HG02885 (cell line): ENCODE measurements around the gene CXCL13.
"Not testable (repeated sequence)": the region's sequence is repeated elsewhere in the genome, so short reads cannot be mapped to it uniquely, and the experiment has no call there.

Experiments used
- ATAC-seq: cut with Tn5 transposase; IDR thresholded peaks from one replicate; pipeline ENCODE4 v1.9.1; 2021; ENCODE audit warnings: mild to moderate bottlenecking; ENCODE audit not compliant: unreplicated experiment, poor library complexity

CXCL13 gene

DNA sequence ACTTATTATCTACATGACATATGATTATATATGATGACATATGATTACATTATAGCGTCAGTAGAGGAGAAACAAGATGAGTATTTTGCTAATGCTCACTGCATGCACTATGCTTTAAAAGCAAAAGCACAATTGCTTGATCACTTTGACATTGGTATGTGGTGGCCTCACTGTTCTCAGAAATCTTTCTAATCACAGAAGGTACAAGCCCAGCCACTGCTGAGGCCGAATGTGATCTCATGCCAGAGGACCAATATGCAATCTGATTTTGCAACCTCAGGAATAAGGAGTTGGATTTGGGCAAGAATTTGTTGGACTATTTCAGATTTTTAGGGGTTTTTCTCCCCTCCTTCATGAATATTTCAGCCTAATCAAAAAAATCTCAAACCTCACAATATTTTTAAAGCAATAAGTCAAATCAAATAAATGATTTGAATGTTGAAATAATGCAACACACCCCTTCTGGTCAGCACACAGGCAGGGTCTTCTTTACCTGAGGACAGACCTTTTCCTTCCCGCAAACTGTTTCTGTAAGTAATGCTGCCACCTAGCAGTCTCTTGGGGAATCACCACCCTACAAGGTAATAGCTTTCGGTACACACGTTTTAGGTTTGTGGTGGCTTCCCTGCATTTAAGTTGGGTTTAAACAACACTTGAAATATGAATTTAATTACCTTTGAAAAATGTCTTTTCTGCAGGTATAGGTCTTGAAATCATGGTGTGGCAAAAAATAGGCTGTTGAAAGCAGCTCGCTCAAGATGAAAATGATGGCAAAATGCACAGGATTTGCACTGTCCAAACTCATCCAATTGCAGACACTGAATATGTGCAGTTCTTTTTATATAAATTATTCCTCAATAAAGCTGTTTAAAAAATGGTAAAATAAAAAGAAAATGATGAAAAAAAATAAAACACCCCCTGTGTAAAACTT, 4.8 kb upstream of the CXCL13 start:
- ATAC-seq = peak; percentile 79

DNA sequence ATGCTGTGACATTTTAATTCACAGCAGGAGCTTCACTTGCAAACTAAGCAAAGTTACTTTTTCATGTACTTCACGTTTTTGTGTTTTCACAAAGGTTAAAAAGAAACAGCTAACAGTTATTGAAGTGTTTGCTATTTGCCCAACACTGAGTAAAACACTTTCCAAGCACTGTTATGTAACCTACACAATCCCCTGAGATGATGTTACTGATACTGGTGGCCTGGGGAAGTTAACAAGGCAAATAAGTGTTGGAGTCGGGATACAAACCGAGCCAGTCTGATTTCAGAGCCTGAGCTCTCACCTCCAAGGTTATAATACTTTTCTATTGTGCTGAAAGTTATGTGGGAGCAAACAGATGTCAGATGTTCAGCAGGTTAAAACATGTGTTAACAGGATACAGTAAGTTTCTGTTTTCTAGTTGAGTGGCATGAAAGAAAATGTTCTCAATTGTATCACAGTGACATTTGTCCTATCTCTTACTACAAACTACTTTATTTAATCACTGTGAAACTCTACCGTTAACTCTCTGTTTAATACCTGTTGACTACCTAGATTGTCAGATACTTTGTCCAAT, 3.9 kb upstream of the CXCL13 start:
- no peak for ATAC-seq

DNA sequence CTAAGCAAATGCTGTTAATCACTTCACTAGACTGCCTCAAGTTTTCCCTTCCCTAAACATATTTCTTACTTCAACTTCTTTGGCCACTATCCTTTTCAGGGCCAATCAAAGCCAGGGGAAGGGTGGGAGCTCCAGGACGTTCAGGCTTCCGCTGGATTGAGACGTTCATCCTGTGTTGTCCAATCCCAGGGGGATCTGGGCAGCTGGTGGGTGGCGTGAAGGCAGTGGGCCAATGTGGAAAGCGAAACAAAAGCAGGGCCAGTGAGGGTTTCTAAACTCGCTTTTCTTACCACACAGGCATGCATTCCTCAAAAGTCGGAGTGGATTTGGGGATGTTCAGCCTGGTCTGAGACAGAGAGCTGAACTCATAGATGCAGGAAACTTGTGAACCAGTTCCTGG, 7.6 kb downstream of the CXCL13 start:
- ATAC-seq = no peak

DNA sequence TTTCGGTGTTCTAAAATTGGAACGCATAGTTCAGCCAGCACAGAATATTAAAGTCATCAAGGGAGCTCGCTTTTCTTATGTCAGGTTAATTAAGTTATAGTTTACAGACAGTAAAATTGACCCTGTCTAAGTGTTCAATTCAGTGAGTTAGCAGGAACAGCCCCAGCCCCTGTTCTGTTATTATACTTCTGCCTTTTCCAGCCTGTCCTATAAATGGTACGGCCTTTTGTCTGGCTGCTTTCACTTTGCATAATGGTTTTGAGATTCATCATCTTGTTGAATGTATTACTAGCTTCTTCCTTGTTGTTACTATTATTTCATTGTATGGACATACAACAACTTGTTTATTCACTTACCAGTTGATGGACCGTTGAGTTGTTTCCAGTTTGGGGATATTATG, 9.5 kb downstream of the CXCL13 start:
- ATAC-seq = no peak

DNA sequence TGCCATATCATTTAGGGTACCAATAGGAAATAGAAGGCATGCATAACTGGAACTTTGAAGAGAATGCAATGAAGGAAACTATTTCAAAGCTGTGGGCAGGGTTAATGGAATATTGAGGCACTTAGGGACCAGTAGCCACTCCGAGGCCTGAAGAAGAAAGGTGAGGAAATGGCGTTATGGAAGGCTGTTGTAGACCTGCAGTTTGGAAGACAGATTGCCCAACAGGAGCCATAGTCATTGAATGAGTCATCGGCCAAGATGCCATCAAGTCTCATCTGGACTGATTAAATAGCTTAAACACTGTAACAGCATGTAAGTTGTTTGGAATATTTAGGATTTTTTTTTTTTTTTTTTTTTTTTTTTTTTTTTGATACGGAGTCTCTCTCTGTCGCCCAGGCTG, 11.6 kb downstream of the CXCL13 start:
- no peak for ATAC-seq

DNA sequence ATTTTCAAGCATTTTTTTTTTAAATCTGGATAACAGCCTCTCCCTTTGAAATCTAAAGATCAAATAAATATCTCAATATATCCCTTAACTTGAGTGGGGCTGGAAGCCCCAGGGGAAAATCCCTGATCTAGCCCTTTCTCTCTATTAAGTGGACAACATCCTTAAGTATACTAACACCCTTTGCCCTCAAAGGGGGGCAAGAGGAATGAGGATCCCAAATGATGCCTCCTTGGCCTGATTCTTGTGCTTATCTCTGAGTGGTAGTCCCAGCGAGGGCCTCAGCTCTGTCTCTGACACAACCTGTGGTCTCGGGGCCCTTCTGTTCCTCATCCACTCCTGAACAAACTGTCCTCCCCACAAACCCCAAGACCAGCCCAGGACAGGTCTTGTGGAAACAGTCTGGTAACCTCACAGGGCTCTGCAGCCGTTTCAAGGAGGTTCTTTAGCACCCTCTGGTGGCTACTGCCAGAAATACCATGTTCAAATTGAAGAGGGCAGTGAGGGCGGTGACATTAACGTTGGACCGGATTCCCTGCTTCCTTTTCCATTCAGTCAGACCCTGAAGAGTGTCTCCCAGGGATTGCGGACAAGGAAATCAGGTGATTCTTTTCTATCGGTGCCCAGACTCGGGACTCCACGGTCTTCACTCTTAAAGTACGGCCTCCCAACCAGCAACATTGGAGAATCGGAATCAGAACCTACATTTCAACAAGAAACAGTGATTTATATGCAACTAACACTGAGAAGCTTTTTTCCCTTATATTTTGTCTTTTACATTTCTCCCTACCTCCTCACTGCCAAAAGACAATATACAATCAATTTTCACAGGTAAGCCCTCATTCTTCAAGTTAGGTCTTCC, 13.0 kb downstream of the CXCL13 start:
- peak; percentile 94 for ATAC-seq

DNA sequence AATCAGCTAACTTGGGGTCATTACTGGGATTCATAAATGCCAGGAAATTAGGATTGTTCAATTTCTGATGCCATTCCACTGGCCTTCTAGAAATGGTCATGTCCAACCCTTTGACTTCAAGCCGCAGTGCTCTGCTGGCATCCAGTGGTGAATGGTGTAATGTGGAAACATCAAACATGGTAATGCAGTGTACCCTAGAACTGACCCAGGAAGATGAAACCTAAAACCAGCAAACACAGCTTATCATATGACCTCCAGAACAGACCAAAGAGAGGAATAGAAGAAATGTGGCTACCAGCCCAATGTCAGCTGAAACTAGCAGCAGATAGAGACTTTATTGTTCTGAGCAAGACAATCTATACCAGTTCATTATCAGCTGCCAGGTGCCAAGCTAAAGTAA, 13.8 kb downstream of the CXCL13 start:
- ATAC-seq = no peak

DNA sequence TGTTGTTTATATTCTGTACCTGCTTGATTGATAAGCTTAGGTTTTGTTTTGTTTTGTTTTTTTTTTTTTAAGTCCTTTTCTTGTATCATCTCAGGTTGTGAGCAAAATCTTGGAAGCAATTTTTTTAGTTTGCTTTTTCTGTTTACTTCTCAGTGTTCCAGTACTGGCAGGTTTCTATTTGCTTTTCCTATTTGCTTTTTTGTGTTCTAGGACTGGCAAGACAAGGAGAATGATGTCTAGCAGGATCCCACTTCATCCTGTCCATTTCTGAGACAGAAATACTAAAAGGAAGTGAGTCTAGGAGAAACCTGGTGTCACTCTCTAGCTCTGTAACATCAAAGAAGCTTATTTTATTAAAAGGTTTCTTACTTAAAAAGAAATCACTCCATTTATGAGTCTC, 15.6 kb downstream of the CXCL13 start:
- no peak for ATAC-seq

DNA sequence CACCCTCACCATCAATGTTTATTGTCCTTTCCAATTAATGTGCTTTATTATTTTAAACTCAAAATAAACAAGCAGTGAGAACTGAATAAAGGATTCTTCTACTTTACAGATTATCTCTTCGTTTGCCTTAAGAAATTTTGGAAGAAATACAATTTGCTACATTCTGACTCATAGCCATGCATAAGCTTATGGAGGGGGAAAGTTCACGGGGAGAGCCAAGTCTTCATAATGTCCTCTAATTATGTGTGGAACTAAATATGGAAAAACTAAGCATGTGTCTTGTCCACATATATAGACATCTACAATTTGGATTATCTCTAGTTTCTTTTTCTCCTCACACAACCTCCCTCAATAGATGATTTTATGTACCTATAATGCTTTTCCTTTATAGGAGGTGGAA, 17.5 kb downstream of the CXCL13 start:
- ATAC-seq = no peak

DNA sequence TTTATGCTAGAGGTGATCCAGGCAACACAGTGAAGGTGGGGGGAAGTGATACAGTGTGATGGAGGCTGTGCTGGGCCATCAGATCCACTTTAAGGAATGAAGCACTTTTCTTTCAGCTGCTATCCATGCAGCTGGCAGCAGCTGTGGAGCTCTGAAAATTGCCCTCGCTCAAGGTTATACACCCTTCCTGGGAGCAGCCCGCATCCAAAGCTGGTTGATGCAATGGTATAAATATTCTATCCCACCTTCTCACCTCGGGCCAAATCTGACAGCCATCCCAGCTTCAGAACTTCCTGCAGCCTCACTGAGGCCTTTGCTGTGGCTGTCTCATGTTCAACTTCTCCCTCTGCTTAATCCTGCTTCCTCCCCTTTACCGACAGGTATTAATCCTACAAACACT, 18.6 kb downstream of the CXCL13 start:
- ATAC-seq = no peak

DNA sequence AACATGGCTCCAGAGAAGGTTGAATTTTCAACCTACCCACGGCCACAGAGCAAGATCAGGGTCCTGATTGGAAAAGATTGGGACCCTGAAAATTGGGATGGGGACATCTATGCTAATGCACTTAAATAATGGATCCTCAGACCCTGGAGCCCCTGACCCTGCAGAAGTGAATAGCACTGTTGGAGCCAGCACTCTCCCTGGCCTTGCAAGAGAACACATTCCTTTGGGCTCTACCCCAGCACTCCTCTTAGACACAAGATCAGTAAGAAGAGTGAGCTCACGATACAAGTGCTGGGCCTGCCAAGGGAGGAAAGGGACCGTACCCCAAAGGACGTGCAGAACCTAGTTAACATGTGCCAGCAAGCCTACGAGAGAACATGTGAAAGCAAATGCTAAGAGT, 19.9 kb downstream of the CXCL13 start:
- ATAC-seq = no peak

DNA sequence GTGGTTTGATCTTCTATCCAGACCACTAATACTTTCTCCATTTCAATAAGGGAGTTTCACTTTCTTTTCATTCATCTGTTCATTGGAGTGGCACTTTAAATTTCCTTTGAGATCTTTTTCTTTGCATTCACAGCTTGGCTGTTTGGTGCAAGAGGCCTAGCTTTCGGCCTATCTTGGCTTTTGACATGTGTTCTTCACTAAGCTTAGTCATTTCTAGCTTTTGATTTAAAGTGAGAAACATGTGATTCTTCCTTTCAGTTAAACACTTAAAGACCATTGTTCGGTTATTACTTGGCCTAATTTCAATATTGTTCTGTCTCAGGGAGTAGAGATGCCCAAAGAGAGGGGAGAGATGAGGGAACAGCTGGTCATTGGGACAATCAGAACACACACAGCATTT, 24.3 kb downstream of the CXCL13 start:
- ATAC-seq = peak; percentile 84

DNA sequence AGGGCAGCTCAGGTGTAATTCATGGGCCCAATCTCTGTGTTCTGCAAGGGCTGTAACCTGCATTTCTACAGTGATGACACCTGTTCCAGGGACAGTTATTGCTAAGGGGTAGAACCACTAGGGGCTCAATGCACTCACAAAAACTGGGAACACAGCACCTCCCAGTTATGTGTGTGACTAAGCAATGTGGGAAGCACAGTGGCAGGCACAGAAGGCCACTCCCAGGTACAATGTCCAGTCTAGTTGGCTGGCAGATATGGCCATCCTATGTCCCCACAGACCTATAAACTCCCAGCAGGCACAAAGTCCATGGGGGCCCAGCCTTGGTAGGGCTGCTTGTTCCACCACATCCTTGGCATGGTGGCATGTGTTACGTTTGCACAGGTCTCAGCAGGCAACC, 25.7 kb downstream of the CXCL13 start:
- ATAC-seq = no peak

DNA sequence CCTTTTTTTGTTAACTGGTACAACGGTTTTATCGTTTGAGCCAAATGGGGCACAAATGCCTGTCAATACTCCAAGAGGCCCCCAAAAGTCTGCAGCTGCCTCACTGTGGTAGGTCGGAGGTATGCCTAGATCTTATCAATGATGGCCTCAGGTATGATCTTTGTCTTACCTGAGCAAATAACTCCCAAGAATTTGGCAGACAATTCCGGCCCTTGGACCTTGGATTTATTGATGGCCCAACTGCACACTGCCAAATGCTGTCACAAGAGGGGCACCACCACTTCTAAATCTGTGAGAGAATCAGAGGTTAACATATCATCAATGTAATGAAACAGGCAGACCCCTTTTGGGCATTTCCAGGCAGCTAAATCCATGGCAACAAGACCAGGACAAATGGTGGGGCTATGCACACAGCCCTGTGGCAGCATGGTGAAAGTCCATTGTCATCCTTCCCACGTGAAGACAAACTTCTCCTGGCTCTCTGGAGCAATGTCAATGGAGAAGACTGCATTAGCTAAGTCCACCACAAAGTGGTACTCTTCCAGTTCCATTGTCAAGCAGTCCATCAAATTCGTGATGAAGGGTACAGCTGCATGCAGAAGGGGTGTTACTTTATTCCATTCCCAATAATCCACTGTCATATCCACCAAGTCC, 28.6 kb downstream of the CXCL13 start:
- ATAC-seq = no peak

DNA sequence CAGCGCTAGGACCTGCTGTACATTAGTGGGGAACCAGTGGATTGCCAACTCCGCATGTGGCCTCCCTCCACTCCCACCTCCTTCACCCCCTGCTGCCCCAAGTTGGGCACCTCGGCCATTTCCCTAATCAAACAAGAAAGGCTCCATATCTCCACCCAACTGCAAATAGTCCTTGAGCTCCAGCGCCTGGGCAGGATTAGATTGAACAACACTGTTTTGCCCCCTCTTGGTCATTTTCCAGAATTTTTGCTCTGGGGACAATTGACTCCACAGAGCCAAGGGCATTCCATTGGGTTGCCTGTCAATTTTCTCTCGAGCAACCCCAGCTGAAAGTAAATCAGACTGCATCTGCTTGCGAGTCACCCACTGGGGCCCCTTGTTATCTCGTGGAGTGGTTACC, 29.6 kb downstream of the CXCL13 start:
- ATAC-seq = no peak

DNA sequence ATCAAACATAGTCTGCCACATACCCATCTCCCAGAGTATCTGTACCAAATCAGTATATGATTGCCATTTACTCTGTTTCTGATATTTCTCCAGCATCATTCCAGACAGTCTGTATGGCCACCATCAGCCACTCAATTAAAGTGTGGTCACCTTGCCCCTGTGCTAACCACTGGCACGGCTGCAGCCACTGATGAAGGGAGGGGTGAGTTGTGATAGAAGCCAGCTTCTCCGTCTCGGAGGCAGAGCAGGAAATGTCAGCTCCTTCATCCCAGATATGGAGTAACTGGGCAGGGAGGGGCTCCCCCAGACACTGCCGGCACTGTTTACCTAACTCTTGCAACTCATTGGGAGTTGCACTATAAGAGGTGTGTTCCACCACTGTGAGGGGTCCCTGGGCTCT, 30.3 kb downstream of the CXCL13 start:
- ATAC-seq = no peak

DNA sequence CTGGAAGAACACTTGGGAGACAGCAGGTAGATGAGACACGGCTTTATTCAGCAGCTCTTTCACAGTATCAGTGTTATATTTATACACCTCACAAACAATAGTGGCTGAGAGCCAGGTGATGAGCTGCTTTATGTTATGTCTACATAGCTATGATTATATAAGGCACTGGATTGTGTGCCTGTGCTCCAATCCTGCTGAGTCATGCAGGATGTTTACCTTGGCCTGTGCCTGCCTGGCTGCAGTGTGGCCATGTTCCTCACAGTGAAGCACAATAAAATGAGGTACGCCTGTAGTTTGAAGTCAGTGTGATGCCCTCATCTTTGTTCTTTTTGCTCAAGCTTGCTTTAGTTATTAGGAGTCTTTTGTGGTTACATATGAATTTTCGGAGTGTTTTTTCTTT, 31.3 kb downstream of the CXCL13 start:
- ATAC-seq = no peak

DNA sequence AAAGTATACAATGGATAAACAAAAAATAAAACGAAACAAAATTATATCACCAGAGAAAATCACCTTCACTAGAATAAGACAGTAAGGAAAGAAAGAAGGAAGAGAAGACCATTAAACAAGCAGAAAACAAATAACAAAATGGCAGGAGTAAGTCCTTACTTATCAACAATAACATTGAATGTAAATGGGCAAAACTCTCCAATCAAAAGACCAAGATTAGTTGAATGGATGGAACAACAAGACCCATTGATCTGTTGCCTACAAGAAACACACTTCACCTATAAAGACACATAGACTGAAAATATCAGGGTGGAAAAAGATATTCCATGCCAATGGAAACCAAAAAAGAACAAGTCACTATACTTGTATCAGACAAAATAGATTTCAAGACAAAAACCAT, 38.4 kb downstream of the CXCL13 start:
- not testable (repeated sequence) for ATAC-seq

DNA sequence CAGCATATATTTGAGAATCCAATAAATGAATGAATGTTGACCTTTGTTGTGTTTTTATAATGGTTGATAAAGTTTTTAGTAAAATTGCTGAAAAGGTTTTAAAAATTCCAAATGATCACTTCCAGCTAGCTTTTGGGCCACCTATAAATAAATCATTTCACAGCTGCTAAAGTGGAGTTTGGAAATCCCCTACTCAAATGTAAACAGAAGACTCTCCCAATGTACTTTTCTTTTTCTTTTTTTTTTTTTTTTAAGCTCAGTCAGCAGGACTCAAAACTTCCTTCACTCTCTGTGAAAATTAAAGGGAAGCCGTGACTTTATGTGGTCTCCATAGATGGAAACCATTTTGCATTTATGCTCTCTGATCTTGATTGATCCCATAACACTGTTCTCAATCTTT, 45.2 kb downstream of the CXCL13 start:
- no peak for ATAC-seq

DNA sequence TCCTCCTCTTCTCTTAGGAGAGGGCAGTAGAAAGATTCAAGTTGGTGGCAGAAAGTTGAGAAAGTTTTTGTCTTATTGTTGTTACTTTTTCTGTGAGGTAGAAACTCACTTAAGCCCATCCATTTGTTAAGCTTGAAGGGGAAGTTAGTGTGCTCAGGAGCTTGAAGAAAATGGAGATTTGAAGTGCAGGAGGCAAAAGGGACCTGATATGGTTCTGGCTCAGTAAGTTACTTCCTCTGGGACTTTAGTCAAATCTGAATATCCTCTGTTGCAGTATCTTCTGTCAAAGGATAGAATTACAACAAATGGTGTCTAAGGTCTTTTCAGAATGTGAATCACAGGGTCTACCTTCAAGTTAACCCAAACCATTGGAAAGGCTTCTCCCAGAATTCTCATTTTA, 46.2 kb downstream of the CXCL13 start:
- no peak for ATAC-seq
